Hippocampal formation (tissue), 2 donors: ENCODE data around the gene SEM1.
"Not testable (repeated sequence)": the region's sequence is repeated elsewhere in the genome, so short reads cannot be mapped to it uniquely, and the experiment has no call there.

Source experiments
- DNase-seq, 2 donors: peaks; one replicate each; lab custom pipeline; 2025; lab: John Stamatoyannopoulos, UW

Gene SEM1

GRCh38 chr7:96663457-96663856 lies 46.2 kb downstream of the SEM1 start:
- no peak for DNase-seq

- DNase-seq = not testable (repeated sequence)
Observed at GRCh38 chr7:96662151-96662550, 47.5 kb downstream of the SEM1 start.

- no peak for DNase-seq
Observed at GRCh38 chr7:96658022-96658412, 51.6 kb downstream of the SEM1 start.

- DNase-seq = no peak
Observed at GRCh38 chr7:96657347-96658021, 52.2 kb downstream of the SEM1 start.

GRCh38 chr7:96655956-96656355 lies 53.7 kb downstream of the SEM1 start:
- DNase-seq = no peak

- no peak for DNase-seq
Observed at GRCh38 chr7:96654630-96655188, 54.9 kb downstream of the SEM1 start.

- no peak for DNase-seq
Observed at GRCh38 chr7:96649981-96650380, 59.7 kb downstream of the SEM1 start.

GRCh38 chr7:96648784-96649183 lies 60.9 kb downstream of the SEM1 start:
- DNase-seq = no peak

GRCh38 chr7:96647733-96648132 lies 61.9 kb downstream of the SEM1 start:
- DNase-seq = no peak

- DNase-seq = no peak
Observed at GRCh38 chr7:96645084-96645483, 64.6 kb downstream of the SEM1 start.

- DNase-seq = not testable (repeated sequence)
Observed at GRCh38 chr7:96643436-96643835, 66.2 kb downstream of the SEM1 start.

- DNase-seq = no peak
Observed at GRCh38 chr7:96640054-96640453, 69.6 kb downstream of the SEM1 start.
